ENCODE results near the gene YAF2.

YAF2 gene

GRCh38 chr12:42238240-42239140 is at the start of gene YAF2:
YAF2 (minus strand) TSS chr12:42238248; CDS start chr12:42238180, 68 bp downstream.
- DNase-seq, result peak; percentile 85 to 89

- no peak for DNase-seq
Measured at GRCh38 chr12:42286741-42287140, 48.7 kb upstream of the YAF2 start.

- no peak for DNase-seq
Measured at GRCh38 chr12:42285431-42285830, 47.4 kb upstream of the YAF2 start.

- DNase-seq, result no peak
Measured at GRCh38 chr12:42284876-42285275, 46.8 kb upstream of the YAF2 start.

GRCh38 chr12:42284157-42284556 is 46.1 kb upstream of the YAF2 start:
- DNase-seq, result no peak

- DNase-seq, result no peak
Measured at GRCh38 chr12:42283739-42284138, 45.7 kb upstream of the YAF2 start.

- DNase-seq, result no peak
Measured at GRCh38 chr12:42282294-42282693, 44.2 kb upstream of the YAF2 start.

- DNase-seq, result no peak
Measured at GRCh38 chr12:42281844-42282243, 43.8 kb upstream of the YAF2 start.

- DNase-seq, result no peak
Measured at GRCh38 chr12:42281278-42281677, 43.2 kb upstream of the YAF2 start.

GRCh38 chr12:42278128-42278510 is 40.1 kb upstream of the YAF2 start:
- no peak for DNase-seq

GRCh38 chr12:42277396-42278127 is 39.5 kb upstream of the YAF2 start:
- no peak for DNase-seq

GRCh38 chr12:42275499-42275898 is 37.5 kb upstream of the YAF2 start:
- DNase-seq, result no peak

- DNase-seq, result no peak
Measured at GRCh38 chr12:42273706-42274105, 35.7 kb upstream of the YAF2 start.

- DNase-seq, result no peak
Measured at GRCh38 chr12:42270596-42270995, 32.5 kb upstream of the YAF2 start.

- no peak for DNase-seq
Measured at GRCh38 chr12:42267413-42268190, 29.6 kb upstream of the YAF2 start.

- DNase-seq, result no peak
Measured at GRCh38 chr12:42266579-42267230, 28.7 kb upstream of the YAF2 start.

- no peak for DNase-seq
Measured at GRCh38 chr12:42262271-42262670, 24.2 kb upstream of the YAF2 start.

- DNase-seq, result no peak
Measured at GRCh38 chr12:42261708-42262107, 23.7 kb upstream of the YAF2 start.

GRCh38 chr12:42260518-42260917 is 22.5 kb upstream of the YAF2 start:
- no peak for DNase-seq

- no peak for DNase-seq
Measured at GRCh38 chr12:42259699-42260098, 21.7 kb upstream of the YAF2 start.

GRCh38 chr12:42255866-42256261 is 17.8 kb upstream of the YAF2 start:
- no peak for DNase-seq

- DNase-seq, result no peak
Measured at GRCh38 chr12:42255221-42255865, 17.3 kb upstream of the YAF2 start.
